ENCODE data around the gene CDCA4.

Gene CDCA4

DNA sequence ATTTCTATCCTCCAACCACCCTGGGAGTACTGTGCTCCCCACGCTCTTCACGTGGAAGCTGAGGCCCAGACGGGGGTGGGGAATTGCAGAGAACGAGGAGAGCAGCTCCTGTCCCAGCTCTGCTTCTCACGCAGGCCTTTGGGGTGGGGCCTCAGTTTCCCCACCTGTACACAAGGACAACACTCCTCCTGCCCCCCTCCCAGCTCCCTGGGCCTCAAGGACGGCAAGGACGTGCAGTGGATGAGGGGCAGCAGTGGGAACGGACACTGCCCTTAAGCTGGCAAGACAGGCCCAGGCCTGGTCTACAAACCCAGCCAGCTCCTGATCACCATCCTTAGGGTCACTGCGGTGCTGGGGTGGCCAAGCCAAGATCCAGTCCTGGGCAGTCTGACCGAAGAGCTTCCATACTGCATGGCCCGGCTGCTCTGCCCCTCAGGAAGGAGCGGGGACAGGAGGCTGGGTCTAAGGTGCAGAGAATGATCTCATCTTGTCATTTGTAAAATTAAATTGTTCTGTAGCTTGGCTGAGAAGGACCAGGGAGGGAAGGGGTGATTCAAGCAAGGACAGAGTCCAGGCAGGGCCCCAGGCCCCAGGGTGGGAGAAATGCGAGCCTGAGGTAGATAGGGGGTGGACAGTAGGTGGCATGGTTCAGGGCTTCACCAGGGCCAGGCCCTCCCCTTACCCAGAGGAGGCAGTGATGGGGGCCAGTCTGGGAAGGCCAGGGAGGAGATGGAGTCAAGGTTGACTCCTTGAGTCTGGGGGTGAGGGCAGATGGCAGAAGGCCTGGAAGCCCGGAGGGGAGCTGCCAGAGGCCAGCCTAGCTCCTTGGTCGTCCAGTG is 36.6 kb downstream of the CDCA4 start:
- no peak for DNase-seq

DNA sequence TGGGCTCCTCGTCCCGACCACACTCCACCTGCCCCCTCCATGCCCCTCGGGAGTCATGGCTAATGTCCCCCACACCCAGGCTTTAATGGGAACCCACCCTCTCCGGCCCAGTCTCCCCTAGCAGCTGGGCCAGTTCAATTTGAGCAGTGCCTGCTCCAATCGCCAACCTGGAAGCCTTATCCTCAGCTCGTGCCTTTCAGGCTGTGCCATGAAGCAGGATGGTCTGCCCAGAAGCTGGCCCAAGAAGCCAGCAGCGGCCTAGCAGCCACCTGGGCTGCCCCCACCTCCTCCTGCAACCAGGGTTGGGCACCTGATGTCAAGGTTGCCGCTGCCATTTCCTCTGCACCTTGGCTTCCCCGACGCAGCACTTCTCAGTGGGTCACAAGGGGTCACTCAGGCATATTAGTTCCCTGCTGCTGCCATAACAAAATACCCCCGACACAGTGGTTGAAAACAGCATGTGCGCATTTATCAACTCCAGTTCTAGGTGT is 37.6 kb downstream of the CDCA4 start:
- DNase-seq: no peak

DNA sequence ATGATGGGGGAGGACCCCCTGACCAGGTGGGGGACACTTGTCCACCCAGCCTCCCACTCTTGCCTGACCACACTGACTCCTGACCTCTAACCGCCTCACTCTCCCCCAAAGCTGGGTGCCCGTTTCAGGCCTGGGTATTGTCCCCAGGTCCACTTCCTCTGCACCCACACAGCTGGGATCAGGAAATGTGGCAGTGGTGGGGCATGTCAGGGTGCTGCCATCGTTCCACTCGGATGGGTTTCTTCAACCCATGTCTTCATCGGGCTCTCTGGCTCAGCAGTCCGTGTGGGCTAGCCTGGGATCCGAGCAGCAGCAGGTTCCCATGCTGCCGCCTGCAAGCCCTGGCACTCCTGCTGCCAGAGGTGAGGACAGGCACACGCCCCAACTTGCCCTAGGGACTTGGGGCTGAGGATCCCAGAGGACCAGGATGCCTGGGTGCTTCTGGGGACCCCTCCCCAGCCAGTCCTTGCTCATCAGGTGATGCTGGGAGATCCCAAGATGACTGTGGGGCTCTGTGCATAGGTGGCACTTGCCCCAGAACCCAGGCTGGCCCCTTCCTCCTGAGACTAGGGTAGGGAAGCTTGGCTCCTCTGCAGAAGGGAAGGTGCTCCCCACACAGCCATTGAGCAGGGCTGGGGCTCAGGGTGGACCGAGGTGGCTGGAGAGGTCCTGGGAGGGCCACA is 38.2 kb downstream of the CDCA4 start:
- no peak for DNase-seq

DNA sequence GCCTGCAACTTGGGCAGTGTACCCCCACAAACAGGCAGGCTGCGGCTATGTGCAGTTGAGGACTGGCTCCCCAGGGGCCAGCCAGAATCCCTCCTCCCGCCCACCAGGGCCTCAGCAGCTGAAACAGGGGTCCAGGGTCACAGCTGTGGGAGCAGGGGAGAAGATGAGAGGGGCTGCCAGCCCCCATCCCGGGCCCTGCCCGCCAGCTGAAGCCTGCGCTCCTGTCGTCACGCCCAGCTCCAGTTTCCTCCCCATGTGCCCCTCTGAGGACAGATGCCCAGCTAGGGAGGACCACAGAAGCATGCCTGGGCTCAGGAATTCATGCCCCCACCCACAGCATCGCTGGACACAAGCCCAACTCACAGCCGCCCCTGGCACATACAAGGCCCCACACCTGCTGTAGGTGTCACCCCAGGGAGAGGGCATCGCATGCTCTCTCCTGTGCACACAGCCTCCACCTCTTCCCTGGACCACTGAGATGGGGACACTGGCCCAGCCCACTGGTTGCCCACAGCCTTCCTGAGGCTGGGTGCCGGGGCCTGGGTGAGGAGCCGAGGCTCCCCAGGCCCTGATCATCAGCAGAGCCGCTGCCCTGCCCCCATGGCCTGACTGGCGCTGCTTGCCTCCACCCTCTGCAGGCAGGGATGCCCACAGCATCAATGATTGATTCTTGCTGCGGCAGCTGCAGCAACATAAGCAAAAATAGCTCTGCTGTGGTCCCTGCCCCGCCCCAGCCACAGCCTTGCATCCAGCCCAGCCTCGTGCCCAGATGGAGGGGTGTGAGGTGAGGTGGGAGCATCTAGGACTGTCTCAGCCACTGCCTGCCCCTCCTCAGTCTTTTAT is 39.0 kb downstream of the CDCA4 start:
- no peak for DNase-seq

DNA sequence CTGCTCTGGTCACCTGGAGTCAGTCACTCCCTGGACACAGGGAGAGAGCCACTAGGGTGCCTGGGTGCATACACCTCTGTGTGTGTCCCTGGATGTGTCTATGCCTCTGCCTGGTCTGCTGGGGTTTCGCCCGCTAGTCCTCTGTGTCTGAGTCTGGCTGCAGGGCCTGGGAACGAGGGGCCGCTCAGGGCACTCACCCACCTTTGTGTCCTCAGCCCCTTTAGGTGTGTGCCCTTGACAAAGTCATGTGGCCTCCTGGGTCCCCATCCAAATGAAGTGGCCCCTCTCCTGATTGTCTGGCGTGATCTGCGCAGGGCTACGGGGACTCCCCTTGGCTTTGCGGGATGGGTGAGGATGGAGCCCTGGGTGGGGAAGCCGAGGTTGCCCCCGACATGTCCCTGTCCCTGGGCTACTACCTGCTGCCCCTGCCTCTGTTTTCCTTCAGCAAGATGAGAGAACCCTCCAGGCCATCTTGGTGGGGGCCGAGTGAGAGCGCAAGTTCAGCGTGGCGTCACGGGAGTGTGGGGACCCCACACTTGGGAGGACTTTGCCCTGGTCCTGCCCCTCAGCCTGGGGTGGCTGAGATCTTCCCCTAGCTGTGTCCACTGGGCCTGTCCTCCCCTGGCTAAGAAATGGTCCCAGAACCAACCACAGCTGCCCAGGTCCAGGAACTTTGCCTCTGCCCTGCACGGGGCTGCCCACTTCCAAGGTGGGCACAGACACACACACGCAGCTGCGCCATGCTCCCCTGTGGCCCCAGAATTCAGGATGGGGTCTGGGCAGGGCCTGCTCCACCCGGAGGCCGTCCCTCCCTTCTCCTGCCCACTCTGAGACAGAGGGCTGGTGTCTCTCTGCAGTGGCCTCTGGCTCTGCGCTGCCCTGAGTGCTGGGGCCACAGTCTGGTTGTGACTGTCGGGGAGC is 40.0 kb downstream of the CDCA4 start:
- no peak for DNase-seq

DNA sequence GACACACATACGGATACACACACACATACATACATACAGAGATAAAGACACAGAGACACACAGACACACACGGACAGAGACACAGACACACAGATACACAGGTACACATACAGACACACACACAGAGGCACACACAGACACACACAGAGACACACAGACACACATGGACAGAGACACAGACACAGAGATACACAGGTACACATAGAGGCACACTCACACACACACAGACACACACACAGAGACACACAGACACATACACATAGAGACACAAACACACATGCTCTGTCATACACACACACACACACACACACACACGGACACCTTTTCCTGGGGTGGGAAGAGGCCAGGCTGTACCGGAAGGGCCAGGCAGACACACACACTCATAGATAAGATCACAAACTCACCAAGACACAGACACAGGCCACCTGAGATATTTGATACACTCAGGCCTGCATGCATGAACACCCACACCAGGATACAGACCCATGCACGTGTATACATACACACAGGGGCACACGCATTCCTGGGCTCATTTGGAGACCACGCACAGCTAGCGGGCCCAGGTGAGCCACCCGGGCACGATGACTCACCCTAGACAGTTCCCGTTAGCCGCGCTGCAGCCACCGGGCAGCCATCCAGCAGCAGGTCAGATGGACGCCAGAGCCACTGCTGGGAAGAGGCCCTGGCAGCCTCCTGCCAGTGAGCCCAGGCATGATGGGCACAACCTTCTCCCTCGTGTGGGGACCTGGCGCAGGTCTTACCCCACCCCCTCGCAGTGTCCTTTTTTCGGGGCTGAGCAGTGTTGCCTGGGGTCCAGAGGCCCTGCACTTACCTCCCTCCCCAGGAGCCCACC is 40.9 kb downstream of the CDCA4 start:
- no peak for DNase-seq

DNA sequence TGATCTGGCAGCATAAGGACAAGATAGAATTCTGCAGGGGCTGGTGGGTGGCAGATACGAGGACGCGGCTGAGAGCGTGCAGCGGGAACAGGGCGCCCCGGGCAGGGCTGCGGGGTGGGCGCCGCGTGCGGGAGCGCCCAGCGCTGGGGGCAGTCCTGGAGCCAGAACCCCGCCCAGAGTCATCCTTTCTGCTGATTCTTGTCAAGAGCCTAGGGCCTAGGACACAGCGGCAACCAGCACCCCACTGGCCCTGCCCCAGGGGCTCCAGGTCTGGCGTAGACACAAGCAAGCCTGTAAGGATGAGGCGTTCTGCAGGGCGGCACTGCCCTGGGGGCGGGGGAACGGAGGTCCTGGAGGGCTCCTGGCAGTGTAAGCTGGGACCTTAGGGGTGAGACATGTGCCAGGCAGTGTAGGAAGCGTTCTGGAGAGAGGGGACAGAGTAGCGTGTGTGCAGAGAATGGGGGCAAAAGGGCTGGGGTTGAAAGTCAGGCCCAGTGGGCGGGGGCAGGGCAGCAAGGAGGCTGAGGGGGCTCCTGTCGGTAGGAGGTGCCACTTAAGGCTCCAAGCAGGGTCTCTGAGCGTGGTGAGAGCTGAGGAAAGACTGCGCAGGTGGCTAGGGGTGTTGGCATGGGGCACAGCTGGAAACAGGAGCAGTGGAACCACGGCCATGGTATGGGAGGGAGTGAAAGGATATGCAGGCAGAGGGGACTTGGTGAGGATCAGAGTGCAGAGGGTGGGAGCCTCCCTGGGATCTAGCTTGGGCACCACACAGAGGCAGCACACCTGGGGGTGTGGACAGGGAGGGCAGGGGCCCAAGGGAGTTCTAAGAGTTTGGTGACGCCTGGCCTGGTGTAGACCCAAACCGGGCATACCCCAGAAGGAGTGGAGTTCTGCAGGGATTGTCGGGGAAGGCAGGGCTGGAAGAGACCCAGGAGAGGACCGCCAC is 41.9 kb downstream of the CDCA4 start:
- DNase-seq: no peak

DNA sequence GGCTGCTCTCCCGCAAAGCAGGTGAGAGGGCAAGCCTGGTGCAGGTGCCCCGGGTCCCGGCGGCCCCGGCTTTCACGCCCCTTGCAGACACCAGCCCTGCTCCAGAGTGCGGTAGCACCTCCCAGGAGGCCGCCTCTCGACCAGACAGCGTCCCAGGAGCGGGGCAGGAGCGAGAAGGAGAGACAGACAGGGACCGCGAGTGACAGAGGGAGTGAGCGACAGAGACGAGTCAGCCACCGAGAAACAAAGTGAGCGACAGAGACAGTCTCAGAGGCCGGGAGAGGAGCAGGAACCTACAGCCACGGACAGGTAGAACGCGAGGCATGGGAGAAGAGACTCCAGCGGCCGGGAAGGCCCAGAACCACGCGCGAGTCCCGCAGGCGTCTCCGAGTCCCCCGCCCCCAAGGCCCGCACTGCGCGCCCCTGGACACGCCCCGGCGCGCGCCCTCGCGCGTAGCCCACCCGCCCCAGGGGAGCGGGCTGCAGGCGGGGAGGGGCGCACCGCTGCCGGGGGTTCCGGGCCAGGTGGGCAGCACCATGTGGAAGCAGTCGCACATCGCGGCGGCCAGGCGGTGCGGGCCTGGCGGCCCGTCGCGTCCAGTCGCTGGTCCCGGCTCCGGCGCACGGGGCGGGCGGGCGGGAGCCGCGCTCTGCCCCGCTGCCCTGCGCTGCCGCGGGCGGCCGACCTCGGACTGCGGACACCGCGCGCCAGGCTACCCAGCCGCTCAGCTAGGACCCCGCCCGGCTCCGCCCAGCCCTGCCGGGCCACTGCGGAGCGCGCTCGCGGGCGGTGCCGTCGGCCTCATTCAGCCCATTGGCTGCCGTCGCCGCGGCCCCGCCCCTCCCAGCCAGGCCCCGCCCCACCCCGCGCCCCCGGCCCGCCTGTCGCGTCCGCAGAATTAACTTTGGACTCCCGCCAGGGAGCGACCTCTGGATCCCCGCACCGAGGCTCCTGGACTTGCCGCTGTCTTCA is 42.9 kb downstream of the CDCA4 start, which contains the start of gene AHNAK2:
Gene AHNAK2 (minus strand): TSS at position 694 of the 973 bp plus-strand sequence. CDS start 137 bp downstream, at position 557.
- peak; percentile 48 for DNase-seq

DNA sequence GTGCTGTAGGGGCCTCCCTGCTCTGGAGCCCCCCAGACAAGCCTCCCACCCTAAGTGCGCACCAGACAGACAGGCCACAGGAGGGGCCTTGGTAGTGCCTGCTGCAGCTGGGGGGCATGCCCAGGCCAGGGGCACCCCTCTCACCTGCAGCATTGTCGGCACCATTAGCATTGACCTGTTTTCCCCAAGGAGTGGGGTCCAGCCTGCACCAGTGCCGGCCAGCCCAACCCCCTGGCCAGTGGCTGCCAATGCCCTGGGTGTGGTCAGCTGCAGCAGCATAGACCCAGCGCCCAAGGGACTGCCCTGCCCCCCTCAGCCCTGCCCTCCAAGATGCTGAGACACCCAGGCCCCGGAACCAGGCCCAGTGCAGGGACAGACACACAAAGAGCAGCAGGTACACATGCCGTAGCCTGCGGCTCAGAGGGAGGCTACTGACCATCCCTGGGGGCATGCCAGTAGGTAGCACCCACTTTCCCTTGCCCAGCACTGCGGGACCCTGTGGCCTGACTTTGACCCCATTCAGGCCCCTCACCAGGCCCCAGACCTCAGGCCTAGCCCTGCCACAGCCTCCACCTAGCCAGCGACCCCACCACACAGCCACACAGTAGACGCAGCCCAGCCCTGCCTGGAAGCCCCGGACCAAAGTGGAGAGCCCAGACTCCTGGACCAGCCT is 43.7 kb downstream of the CDCA4 start:
- no peak for DNase-seq

DNA sequence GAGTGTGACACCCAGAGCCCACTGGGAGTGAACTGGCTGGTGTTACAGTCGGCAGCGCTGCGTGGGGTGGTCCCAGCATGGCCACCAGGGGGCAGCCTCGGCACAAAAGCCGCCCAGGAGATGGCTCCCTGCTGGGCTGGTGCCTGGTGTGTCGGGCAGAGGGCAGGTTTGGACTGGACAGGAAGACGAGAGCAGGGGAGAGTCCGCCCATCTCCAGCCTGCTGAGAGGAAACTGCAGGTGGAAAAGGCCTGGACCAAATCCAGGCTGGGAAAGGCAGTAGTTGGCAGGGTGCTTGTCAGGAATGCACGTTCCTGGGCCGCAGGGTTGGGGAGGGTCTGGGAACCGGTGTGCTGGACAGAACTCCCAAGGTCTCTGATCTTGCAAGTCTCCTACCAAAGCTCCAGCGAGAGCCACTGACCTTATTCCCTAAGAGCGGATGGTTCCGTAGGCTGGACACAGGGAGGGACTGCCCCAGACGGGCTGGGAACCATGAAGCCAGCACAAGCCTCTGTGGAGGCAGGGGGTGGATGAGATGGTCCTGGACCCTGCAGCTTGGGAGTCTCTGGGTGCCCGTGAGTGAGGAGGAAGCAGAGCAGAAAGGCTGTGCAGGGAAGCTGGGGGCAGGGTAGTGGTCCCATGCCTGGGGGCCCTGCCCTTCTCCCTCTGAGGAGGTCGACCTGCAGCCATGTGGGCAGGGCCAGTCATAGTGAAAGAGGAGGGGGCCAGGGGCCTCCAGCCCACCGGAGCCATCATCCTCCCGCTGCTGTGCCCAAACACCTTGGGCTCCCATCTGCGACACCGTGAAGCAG is 44.5 kb downstream of the CDCA4 start:
- DNase-seq: peak; percentile 78

DNA sequence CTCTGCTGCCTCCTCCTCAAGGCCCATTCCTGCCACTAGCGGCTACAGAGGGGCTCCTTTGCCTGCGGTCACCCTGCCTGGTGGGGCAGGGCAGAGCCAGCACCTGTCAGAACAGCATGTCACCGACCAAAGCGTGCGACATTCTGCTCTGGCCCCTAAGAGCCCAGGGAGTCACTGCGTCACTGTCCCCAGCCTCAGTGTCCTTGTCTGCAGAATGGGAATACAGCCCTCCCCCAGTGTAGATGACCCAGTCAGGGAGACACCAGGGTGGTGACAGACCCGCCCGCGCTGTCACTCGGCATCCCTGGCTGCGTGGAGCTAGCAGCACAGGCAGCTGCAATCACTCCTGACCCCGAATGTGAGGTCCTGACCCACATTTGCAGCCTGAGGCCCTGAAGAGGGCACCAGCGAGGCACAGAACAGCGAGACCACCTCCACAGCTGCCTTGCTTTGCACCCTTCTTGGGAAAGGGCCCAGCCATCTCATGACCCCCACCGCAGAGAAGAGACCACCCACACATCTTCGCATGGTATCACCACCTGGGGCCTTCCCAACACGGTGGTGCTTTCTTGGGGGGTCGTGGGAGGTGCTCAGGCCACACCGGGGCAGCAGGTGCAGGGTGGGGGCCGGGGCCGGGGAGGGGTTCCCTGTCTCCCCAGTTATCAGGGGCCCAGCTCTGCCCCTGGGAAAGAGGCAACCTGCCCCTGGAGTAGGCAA is 45.2 kb downstream of the CDCA4 start:
- DNase-seq: no peak

DNA sequence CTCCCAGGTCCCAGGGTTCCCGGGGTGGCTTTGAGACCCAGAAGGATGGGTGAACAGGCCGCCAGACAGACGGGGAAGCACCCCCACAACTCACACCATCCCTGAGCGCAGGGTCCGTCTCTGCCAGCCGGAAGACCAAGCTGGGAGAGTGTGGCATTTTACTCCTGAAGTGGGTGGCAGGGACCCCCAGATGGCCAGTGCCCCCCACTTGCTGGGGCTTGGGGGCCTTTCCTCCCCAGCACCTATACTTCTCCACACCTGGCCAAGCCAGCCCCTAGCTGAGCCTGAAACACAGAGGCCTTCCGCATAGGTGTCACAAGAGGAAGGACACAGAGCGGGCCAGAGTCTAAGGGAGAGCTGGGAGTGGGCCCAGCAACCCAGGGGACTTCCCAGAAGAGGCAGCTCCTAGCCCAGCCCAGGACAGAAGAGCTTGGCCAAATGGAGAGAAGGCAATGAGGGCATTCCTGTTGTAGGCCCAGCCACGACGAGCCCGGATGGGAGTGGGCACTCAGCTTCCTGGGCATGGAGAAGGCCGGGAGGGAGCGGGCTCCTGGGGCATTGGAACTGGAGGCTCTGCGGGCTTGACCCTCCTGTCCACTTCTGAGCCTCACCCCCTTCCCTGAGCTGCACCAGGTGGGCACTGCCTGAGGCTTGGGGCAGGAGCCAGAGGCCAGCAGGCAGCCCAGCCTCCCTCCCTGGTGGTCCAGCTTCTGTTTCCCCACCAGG is 46.1 kb downstream of the CDCA4 start:
- no peak for DNase-seq

DNA sequence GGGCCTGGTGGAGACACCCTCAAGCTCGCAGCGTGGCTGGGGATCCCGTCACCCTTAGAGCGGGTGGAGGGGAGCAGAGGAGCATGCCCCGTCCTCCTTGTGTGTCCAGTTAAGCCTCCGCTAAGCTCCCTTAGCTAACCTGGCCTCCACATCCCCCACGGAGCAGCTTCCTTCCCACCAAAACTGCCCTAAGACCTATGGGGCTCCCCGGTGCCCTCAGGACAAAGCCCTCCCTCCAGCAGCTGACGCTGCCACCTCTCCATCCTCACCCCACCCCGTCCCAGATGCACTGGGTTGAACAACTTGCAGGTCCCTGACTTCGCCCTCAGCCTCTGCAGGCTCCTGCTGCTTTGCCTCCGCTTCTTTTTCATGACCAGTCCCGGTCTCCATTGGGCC is 46.7 kb downstream of the CDCA4 start:
- DNase-seq: no peak

DNA sequence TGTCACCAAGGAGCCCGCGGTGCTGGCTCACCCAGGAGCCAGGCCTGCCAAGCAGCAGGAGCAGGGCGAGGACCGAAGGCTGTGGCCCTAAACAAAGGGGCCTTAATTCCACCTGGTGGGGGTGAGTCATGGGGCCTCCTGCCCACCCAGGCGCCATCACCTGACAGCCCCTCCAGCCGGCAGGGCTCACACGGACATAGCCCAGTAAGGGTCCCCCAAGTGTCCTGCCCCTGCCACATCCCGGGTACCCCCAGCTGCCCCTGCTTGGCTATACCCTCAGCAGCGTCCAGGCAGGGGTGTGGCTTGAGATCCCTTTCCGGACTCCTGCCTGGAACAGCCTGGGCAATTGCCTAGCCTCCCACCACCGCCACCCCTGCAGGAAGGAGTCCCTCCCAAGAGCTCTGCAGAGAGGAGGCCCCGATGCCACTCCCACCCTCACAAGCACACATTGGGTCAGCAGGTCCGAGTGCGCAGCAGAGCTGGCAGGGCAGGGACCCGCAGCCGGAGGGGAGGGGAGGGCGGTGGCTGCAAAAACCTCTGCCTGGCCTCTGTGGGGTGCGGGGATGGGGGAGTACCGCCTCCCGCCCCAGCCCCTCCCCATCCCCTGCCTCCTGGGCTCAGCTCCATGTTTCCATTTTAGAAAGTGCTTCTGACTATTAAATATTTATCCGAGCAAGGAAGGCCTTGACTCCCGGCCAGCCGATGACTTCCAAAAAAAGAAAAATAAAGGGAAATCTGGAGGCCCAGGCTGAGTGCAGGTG is 47.3 kb downstream of the CDCA4 start:
- DNase-seq: no peak

DNA sequence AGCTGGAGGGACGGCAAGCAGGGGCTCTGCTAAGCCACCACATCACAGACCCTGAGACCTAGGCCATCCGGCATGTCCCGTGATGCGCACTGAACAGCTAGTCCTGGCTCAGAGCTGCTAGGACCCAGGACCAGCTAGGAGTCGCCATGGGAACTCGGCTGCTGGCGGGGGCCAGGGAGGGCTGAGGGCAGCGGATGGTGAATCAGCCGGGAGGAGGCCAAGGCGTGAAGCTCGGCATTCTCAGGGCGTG is 47.8 kb downstream of the CDCA4 start:
- no peak for DNase-seq

Measured in stimulated activated naive CD4-positive, alpha-beta T cell treated with Interleukin-2 at 50 U/mL for 16 hours (primary cell).